GDM1 (cell line): ENCODE data around the gene SEMA5A.

Experiments used
- DNase-seq: peaks from one replicate; lab custom pipeline; 2025; lab: John Stamatoyannopoulos, UW

The SEMA5A gene

DNA sequence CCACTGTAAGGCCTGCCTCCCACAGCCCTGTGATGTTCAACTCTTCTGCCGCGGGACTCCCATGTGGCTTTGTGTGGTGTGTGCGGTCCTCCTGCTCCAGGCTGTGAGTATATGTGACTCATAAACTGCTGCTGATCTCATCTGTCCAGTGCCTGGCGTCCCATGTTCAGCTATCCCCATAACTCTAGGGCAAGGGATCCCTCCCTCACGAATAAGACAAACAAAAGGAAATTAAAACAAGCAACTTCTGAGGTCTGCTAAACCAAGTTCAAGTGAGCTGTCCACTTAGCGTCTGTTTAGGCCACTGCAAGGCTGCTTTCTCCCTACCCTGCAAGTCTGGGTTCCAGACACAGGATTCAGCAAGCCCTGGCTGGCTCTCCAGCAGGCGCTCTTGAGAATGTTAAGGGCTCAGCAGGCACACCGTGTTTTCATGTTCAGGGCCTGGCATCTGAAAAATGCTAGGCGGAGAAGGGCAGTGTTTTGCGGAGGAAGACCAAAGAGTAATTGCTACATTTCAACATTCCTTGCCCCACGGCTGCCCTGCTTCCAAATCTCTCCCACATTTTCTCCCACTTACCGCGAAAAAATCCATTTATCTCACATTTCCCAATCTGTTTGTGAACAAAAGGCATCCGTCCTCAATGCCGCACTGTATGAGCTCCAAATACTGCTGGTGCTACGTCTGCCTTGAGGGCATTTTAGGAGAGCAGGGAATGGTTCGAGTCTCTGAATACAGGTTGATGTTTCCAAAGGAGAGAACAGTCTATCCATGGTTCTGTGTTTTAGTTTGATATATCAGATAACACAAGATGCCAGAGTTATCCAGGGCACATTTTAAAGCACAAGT, 280.2 kb downstream of the SEMA5A start:
- no peak for DNase-seq

GRCh38 chr5:9264301-9264700, 281.6 kb downstream of the SEMA5A start:
- DNase-seq = no peak

- no peak for DNase-seq
Measured at GRCh38 chr5:9263656-9264055, 282.2 kb downstream of the SEMA5A start.

DNA sequence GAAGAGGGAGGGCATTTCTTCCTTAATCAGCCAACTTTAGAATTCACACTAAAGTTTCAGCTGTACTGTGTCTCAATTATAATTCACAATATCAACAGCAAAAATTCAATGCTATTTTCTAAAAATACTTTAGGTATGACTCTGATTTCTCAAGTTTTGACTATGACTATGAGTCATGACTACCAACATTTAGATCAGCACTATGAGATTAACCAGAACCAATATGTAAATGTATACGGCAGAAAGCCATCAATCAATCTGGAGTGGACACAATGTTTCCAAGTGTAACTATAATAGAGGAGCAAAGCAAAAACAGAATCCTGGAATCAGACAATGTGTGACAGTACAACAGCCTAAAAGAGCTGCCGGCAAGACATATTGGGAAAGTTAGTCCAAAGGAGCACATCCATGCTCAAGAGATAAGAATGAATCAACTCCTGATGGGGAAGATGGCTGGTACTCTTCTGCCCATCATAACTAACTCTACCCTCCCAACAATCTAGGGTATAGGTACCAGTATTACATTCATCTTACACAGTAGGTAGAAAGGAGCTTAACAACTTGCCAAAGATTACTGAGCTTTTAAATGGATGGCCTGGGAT, 294.4 kb downstream of the SEMA5A start:
- DNase-seq = no peak

DNA sequence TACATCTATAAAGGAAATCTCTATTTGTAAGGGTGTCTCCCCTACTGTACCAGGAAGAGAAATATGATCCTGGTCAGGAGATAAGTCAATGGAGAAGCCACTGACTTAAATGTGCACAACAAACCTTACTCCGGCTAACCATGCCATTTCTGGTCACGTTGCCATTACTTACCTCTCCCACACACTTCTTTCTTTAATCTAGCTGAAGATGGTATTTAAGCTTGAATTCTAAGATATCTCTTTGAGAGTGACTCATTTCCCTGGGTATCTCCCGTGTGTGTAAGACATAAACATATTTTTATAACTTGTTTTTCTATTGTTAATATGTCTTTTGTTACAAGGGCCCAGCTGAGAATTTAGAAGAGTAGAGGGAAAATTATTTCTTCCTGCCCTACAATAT, 296.6 kb downstream of the SEMA5A start:
- DNase-seq = no peak

- no peak for DNase-seq
Measured at GRCh38 chr5:9245071-9245470, 300.8 kb downstream of the SEMA5A start.

DNA sequence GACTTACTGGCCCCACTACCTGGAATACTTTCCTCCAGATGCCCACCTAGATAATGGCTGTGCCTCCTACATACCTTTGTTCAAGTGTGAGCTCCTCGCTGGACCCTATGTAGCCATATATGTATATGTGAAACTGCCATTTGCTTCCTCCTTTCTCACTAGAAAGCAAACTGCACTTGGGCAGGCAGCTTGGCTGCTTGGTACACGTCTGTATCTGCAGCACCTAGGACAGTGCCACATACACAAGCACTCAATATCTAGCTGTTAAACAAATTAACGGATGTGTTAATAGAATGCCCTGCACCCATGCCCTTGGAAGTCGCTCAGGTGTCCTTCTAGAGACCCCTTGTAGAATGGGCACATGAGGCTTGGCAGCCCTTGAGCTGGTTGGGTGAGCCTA, 301.5 kb downstream of the SEMA5A start:
- DNase-seq = no peak

- no peak for DNase-seq
Measured at GRCh38 chr5:9241479-9242305, 304.2 kb downstream of the SEMA5A start.

DNA sequence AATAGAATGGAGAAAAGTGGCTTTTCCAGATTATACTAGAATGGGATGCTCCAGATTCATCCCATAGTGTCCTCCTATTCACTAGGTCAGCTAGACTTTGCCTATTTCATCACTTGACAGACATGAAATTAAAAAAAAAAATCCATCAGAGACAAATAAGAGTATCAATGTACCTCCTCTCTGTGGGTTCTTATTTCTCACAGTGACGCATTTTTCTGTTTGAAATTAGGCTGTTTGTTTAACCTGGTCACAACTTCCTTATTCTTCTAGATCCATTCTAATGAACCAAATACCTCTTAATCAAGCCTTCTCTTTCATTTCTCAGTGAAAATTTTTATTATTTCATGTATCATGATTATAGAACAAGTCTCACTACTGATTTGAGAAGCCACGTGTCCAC, 305.4 kb downstream of the SEMA5A start:
- no peak for DNase-seq

DNA sequence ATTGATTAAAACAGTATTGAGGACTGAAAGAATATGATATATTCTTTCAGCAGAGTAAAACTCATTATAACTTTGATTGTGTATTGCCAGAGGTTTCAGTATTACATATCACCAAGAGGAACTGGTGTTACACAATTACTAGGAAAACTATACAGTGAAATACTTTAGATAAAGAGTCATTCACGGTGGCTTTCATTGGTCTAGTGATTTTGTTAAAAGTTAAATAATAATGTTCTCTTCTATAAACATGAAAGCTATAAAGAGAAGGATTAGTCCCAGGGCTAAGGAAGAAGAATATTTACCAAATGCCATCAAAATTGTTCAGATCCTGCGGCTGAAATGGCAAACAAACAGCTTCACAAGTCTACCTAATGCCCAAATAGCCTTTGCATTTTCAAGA, 306.2 kb downstream of the SEMA5A start:
- no peak for DNase-seq

DNA sequence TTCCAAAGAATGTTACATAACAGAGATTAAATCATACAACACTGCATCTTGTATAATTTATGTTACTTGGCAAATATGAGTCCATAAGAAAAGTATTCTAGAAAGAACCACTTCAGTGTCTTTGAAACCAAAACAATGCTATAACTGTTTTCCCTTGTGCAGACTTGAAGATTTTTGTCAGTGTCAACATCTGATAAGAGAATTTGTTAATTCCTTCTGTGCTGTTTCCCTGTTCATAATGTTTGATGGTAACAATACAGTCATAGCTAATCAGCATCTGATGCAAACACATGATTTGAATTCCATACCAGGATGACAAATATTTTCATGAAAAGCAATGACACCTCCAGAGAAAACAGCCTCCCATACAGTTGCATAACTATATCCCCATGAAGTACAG, 306.8 kb downstream of the SEMA5A start:
- DNase-seq = no peak

DNA sequence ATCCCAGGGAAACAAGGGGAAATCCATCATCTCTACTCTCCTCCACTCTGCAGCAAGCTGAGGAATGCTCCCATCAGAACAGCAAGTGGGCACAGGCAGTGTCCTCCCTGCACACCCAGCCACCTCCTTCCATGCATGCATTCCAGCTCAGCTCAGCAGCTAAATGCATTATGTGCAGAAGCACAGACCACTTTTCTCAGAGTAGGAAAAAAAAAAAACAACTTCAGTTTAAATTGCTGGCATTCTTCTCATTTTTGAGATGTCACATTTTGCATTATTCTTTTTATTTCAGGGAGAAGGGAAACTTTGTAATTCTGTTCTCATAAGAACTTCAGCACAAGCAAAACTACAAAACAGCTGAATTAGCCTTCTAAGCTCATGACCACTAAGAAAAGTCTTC, 312.2 kb downstream of the SEMA5A start:
- DNase-seq = no peak

DNA sequence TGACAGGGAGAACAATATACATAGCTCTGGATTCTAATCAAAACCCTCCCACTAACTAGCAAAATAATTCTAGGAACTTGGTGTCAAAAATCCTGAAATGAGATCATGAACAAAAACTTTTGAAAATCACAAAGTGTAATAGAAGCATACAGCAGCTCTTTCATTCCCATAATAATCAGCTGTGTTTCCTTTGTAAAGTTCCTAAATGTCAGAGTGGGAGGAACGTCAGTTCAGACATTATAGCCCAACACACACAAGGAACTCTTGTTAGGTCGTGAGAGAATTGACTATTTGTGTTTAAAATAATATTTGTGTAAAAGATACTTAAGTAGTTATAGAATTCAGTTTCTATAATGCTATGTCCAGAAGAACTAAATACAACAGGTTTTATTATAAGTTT, 312.8 kb downstream of the SEMA5A start:
- DNase-seq = no peak

DNA sequence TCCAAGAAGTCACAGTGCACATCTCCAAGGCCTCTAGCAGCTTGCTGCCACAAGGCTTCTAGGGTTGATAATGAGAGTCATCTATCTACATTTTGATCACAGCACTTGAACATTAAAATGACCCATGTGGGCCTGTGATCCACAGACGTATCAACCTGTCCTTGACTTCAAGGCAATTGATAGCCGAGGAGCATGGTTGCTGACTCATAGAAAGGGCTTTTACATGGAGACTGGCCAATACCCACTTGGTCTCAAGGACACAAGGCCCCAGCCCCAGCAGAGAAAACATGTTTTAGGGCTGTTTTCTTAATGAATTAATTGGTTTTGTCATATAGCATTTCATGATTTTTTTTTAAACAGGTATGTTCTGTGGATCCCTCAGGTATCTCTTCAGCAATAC, 314.0 kb downstream of the SEMA5A start:
- DNase-seq = no peak

DNA sequence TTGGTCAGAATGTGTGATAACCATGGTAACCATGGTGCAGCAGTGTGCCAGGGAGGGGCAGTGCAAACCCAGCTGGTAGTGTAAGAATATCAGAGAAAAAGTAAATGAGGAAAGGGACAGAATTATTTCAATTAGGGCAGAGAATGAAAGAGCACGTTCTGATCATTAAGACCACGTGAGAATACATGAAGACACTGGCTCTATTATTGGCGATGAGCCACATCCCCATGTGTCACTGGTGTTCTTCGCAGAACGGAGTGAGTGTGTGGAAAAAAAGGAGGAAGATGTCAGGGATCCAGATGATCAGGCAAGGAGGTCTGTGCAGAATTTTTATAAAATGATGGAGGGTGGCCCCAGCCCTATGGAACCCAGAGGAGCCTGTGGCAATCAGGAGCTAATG, 315.5 kb downstream of the SEMA5A start:
- no peak for DNase-seq

- no peak for DNase-seq
Measured at GRCh38 chr5:9226016-9226536, 319.8 kb downstream of the SEMA5A start.

DNA sequence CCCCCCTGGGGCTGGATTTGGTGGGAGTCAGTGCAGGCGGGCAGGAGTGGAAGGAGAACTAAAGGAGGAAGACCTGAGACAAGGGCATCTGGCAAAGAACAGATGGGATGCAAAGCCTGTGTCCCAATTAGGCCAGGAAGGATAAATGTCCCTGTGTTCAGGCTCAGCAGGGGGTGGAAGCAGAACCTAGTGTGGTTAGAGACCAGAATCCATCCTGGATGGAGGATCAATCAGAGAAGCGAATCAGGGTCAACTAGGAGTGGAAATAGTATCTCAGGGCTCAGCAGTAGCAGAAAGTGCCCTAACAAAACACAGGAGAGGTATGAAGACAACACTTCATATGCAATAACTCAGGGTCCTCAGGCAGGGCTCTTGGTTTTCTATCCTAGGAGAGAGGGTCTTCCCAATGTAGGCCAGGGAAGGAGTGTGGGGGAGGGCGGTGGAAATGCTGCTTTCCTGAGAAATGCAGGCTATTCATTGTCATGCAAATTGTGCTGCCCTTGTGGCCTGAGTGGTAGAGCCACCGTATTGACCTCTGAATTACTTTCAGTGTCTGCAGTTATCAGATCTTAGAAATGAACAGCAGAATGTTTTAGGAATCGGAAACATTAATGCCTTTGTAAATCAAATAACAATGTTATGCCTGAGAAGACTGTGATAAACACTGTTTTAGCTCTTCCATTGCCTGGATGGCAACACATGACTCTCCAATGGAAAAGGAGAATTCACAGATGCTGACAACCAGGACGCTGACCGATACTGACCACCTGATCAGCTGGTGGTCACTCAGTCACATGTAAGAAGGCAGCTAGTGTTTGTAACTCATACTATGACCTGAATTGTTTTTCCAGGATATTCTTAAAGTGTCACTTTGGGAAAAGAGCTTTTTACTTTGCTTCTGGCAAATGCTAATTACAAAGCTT, 323.6 kb downstream of the SEMA5A start:
- DNase-seq = no peak

DNA sequence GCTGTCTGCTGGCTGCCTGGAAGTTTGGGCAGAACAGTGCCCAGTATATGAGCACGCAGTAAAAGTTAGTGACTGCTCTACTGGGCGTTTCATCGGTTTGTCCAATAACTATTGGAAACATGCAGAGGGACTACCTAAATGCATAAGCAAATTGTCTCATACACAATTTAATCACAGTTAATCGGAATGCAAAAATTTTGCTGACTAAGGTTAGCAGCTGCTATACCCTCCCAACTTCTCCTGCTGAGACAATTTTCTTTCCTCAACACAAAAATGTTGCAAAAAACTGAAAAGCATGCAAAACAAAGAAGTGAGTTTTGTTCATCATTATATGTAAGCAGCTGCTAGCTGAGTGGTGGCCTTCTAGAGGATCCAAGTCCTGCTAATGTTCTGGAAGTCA, 327.5 kb downstream of the SEMA5A start:
- no peak for DNase-seq

- no peak for DNase-seq
Measured at GRCh38 chr5:9212605-9213004, 333.3 kb downstream of the SEMA5A start.

DNA sequence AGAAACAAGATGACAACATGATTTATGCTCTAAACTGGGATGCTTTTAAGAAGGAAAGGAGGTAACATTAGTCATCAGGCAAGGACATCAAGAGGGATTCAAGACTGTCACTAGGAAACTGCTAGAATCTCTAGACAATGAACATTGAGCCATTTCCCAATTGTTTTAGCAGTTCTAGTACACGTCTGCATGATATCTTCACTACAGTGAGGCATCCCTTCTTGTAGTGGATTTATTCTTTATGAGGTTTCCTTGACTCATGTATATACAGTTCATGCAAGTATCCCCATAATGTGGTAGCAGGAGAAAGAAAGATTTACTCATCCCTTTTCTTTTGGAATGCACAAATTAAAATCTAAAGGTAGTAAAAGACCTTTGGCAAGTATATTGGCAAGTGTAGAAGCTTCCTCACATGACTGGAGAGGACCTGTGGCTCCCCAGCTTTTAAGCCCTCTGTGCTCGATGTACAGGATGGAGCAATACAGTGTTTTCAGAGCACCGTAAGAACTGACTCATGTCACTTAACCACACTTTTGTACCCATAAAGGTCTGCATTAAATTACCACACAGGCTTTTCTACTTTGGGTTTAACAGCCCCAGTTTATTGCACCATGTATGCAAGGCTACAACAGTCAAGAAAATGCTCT, 335.9 kb downstream of the SEMA5A start:
- no peak for DNase-seq

GRCh38 chr5:9207817-9208418, 338.0 kb downstream of the SEMA5A start:
- DNase-seq = no peak
